Neutrophil (primary cell): ENCODE data around the gene CAB39.

Experiments
- H3K27ac ChIP-seq: fragments of 200-600 bp; sonication (generic); 2 replicates; pipeline ENCODE4 v1.5.1; 2016; ENCODE audit warnings: mild to moderate bottlenecking, moderate library complexity
- H3K27me3 ChIP-seq: fragments of 200-600 bp; sonication (generic); 2 replicates; pipeline ENCODE4 v1.6.0; 2016; ENCODE audit warnings: mild to moderate bottlenecking
- H3K36me3 ChIP-seq: fragments of 200-600 bp; sonication (generic); 2 replicates; pipeline ENCODE4 v1.5.1; 2017
- H3K4me1 ChIP-seq, 2 experiments: fragments of 200-600 bp in 1 of 2; sonication (generic) in 1 of 2; 1 replicate in 1 of 2; 2 replicates in 1 of 2; pipeline versions ENCODE4 v1.5.1 to v1.6.1; 2013 to 2016; ENCODE audit warnings: low read depth in 1 of 2, low read length in 1 of 2, mild to moderate bottlenecking in 1 of 2, moderate library complexity in 1 of 2; ENCODE audit not compliant: control insufficient read depth in 1 of 2, insufficient read depth in 1 of 2
- H3K4me3 ChIP-seq, 2 experiments: fragments of 200-600 bp in 1 of 2; sonication (generic) in 1 of 2; 1 replicate in 1 of 2; 2 replicates in 1 of 2; pipeline ENCODE4 v1.5.1; 2013 to 2016; ENCODE audit warnings: low read depth in 1 of 2, low read length in 1 of 2, mild to moderate bottlenecking in 1 of 2, moderate library complexity in 1 of 2
- H3K9me3 ChIP-seq: fragments of 200-600 bp; sonication (generic); 2 replicates; pipeline ENCODE4 v1.5.1; 2016
- CTCF ChIP-seq: fragments of 200-600 bp; sonication (generic); IDR thresholded peaks from 2 replicates; pipeline ENCODE4 v1.5.1; 2016; ENCODE audit warnings: antibody characterized with exemption

CAB39 gene

GRCh38 chr2:230678018-230678417 lies 34.6 kb upstream of the CAB39 start:
- H3K27me3 ChIP-seq, result no peaks in the 10 kb centered on the region
- no peaks in the 10 kb centered on the region for H3K9me3 ChIP-seq
- TF ChIP-seq CTCF, result no peak
- H3K4me3 ChIP-seq, result peak overlapping the region in 1 of 2 experiments; percentile 5
- H3K36me3 ChIP-seq, result no peaks in the 10 kb centered on the region
- peaks cover 28 to 35% of the 10 kb centered on the region in 2 experiments for H3K4me1 ChIP-seq
- H3K27ac ChIP-seq, result peak overlapping the region; percentile 61

GRCh38 chr2:230678451-230678850 lies 34.2 kb upstream of the CAB39 start:
- H3K27ac ChIP-seq, result peak overlapping the region; percentile 61
- no peak for TF ChIP-seq CTCF
- H3K9me3 ChIP-seq, result no peaks in the 10 kb centered on the region
- no peaks in the 10 kb centered on the region for H3K27me3 ChIP-seq
- no peaks in the 10 kb centered on the region for H3K36me3 ChIP-seq
- peak overlapping the region in 1 of 2 experiments; percentile 5 for H3K4me3 ChIP-seq
- peaks cover 28 to 35% of the 10 kb centered on the region in 2 experiments for H3K4me1 ChIP-seq

GRCh38 chr2:230680463-230681170 lies 32.0 kb upstream of the CAB39 start:
- H3K27ac ChIP-seq, result no peak overlapping the region
- H3K36me3 ChIP-seq, result no peaks in the 10 kb centered on the region
- TF ChIP-seq CTCF, result no peak

GRCh38 chr2:230681171-230681545 lies 31.5 kb upstream of the CAB39 start:
- Histone ChIP-seq H3K9me3 (no peaks in the 10 kb centered on the region), H3K4me1 (peaks cover 28 to 35% of the 10 kb centered on the region in 2 experiments), H3K27ac (no peak overlapping the region), H3K36me3 (no peaks in the 10 kb centered on the region), H3K4me3 (no peak overlapping the region), H3K27me3 (no peaks in the 10 kb centered on the region)
- no peak for TF ChIP-seq CTCF

More at GRCh38 chr2:230680463-230681170, 32.0 kb upstream of the CAB39 start:
- peaks cover 28 to 35% of the 10 kb centered on the region in 2 experiments for H3K4me1 ChIP-seq
- H3K9me3 ChIP-seq, result no peaks in the 10 kb centered on the region
- H3K4me3 ChIP-seq, result no peak overlapping the region
- H3K27me3 ChIP-seq, result no peaks in the 10 kb centered on the region

- no peak overlapping the region for H3K4me3 ChIP-seq
- no peaks in the 10 kb centered on the region for H3K36me3 ChIP-seq
- no peak overlapping the region for H3K27ac ChIP-seq
- no peak for TF ChIP-seq CTCF
- no peaks in the 10 kb centered on the region for H3K27me3 ChIP-seq
- H3K4me1 ChIP-seq, result peaks cover 16 to 21% of the 10 kb centered on the region in 2 experiments
- H3K9me3 ChIP-seq, result no peaks in the 10 kb centered on the region
Observed at GRCh38 chr2:230682546-230682945, 30.1 kb upstream of the CAB39 start.
